GM10248 (cell line): ENCODE results near the gene NTN3.
"Not testable (repeated sequence)": the region's sequence is repeated elsewhere in the genome, so short reads cannot be mapped to it uniquely, and the experiment has no call there.

Experiments used
- CTCF ChIA-PET: fragments of 300-600 bp; sonication (Branson Sonifier 250); formaldehyde crosslinking; extraction: SDS; loops from one replicate; lab custom pipeline; 2021; ENCODE audit warnings: antibody characterized with exemption; lab: Yijun Ruan, JAX
- POLR2A ChIA-PET: fragments of 350-650 bp; sonication (Branson Sonifier 250); formaldehyde crosslinking; extraction: SDS; loops from one replicate; lab custom pipeline; 2020; ENCODE audit warnings: antibody characterized with exemption; lab: Yijun Ruan, JAX
- DNase-seq: peaks from one replicate; pipeline ENCODE4 v3.0.0; 2012; ENCODE audit errors: extremely low spot score
- CTCF ChIP-seq: IDR thresholded peaks from 2 replicates; pipeline ENCODE4 v1.5.1; 2012; ENCODE audit warnings: mild to moderate bottlenecking, low read depth; ENCODE audit errors: extremely low read depth, missing control alignments, control extremely low read depth

Gene NTN3

GRCh38 chr16:2429771-2430663 lies 41.1 kb upstream of the NTN3 start:
- ChIA-PET POLR2A (interaction anchor here (0.5 to 0.6 kb wide), 3 partner anchors 14 to 17 kb away, joined by 3 to 5 read pairs (median 3); no protein-coding TSS in a partner anchor), CTCF (interaction anchor here (0.7 to 3.0 kb wide), 12 partner anchors 9 to 235 kb away, joined by 3 to 17 read pairs (median 4); no protein-coding TSS in a partner anchor)
- peak; percentile 59 for DNase-seq
- peak; percentile 62 for TF ChIP-seq CTCF

- DNase-seq = no peak
- ChIA-PET CTCF (interaction anchor here (1.5 kb wide), 1 partner anchor 37 kb away, joined by 4 read pairs; no protein-coding TSS in a partner anchor), POLR2A (no interaction called here)
- no peak for TF ChIP-seq CTCF
Measured at GRCh38 chr16:2432286-2432685, 38.8 kb upstream of the NTN3 start.

DNA sequence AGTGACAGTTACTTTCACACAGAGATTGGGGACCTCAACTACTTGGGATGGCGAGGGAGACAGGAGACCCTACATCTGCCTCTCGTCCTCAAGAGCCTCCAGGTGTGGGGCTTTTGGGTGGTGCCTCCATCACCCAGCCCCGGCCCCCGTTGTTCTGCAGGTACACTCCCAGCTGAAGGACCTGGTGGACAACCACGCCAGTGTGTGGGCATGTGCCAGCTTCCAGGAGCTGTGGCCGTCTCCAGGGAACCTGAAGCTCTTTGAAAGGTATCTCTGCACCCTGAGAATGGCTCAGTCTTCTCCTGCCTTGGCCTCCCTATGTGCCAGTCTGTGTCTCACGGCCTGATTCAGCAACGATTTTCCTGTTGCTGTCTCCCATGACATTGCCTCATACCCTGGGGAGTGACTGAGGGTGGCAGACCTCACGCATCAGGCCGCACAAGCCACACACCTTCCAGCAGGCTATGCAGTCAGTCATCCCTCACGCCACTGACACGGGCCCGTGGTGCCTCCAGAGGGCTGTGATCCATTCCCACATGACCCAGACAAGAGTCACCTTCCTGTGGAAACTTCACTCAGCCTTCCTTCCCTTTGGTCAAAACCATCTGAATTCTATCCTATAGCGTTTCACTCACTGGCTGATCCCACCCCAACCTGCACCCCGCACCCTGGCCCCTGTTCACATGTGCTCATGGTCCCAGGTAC lies 38.1 kb upstream of the NTN3 start:
- ChIA-PET POLR2A (no interaction called here), CTCF (interaction anchor here (1.5 kb wide), 1 partner anchor 36 kb away, joined by 4 read pairs; no protein-coding TSS in a partner anchor)
- no peak for TF ChIP-seq CTCF
- no peak for DNase-seq

GRCh38 chr16:2435236-2435635 lies 35.9 kb upstream of the NTN3 start:
- POLR2A ChIA-PET, DNase-seq: not testable (repeated sequence)
- CTCF ChIA-PET = interaction anchor here (1.0 kb wide), 1 partner anchor 431 kb away, joined by 3 read pairs; no protein-coding TSS in a partner anchor

DNA sequence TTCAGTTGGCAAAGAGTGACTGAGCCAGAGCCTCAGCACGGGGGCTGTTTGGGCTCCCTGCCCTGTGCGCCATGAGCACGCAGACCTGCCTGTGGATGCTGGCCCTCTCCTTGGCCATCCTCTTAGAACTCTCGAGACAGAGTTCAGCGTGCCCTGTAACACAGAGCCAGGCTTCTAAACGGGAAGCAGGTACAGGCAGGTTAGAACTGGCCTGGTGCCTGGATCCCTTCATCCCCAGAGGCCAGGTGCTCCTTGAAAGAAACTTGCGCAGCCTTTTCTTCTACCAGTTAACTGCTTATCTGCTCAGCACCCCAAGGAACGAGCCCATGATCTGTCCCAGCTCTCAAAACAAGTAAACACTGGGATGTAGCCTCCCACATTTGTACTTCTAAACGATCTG lies 35.0 kb upstream of the NTN3 start:
- DNase-seq = no peak
- ChIA-PET POLR2A (interaction anchor here (0.7 kb wide), 1 partner anchor 1674 kb away, joined by 4 read pairs; no protein-coding TSS in a partner anchor), CTCF (interaction anchor here (1.0 kb wide), 1 partner anchor 432 kb away, joined by 3 read pairs; no protein-coding TSS in a partner anchor)
- no peak for TF ChIP-seq CTCF

DNA sequence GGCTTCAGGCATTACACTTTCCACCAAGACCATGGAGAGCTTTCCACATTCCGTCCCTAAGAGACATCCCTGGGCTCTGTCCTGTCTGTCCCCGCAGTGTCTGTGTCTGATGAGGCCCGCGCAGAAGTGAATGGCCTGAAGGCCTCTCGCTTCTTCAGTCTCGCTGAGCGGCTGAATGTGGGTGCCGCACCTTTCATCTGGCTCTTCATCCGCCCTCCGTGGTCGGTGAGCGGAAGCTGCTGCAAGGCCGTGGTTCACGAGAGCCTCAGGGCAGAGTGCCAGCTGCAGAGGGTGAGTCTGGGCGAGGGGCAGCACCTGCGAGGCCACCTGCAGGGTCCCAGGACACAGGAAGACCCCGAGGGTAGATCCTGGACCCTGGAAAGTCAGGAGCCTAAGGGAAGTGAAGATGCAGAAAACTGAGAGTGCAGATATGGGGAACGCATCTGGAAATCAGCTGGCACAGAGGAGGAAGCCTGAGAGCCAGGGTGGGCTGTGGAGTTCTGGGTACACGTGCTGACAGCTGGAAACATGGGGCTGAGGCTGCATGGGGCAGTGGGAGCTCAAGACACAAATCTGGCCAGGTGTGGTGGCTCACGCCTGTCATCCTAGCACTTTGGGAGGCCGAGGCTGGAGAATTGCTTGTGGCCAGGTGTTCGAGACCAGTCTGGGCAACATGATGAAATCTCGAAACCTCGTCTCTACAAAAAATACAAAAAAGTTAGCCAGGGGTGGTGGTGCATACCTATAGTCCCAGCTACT lies 33.9 kb upstream of the NTN3 start:
- POLR2A ChIA-PET = no interaction called here
- DNase-seq = no peak
- CTCF ChIA-PET = interaction anchor here (1.2 kb wide), 1 partner anchor 157 kb away, joined by 3 read pairs; no protein-coding TSS in a partner anchor
- TF ChIP-seq CTCF = no peak
